HepG2 (cell line): ENCODE results near the gene ADM5. TPM values are rescaled to one million over a fixed set of nuclear protein-coding genes. Genes with fewer than 3 reads are reported as not detected.

Experiments used
- ARHGAP35 ChIP-seq: sonication (generic); formaldehyde crosslinking; IDR thresholded peaks from 2 replicates; pipeline ENCODE4 v1.9.0; 2022; ENCODE audit warnings: mild to moderate bottlenecking, inconsistent platforms, moderate library complexity, missing genetic modification reagents, borderline replicate concordance
- CHD4 ChIP-seq: fragments of 200-600 bp; sonication (generic); IDR thresholded peaks from 2 replicates; pipeline ENCODE4 v1.7.0; 2017; ENCODE audit warnings: mild to moderate bottlenecking, low read length, borderline replicate concordance
- HIVEP1 ChIP-seq: sonication (generic); formaldehyde crosslinking; IDR thresholded peaks from 2 replicates; pipeline ENCODE4 v1.4.0; 2020; ENCODE audit warnings: mild to moderate bottlenecking, missing genetic modification reagents
- KDM2A ChIP-seq: sonication (generic); formaldehyde crosslinking; IDR thresholded peaks from 2 replicates; pipeline ENCODE4 v1.4.0; 2020; ENCODE audit warnings: low read depth, missing genetic modification reagents, borderline replicate concordance
- MLXIP ChIP-seq: sonication (generic); formaldehyde crosslinking; IDR thresholded peaks from 2 replicates; pipeline ENCODE4 v1.9.0; 2021; ENCODE audit warnings: missing genetic modification reagents, borderline replicate concordance
- PPARG ChIP-seq: conservative IDR thresholded peaks from 2 replicates; pipeline ENCODE4 v1.6.1; 2016; ENCODE audit warnings: missing biosample characterization, missing genetic modification reagents
- PRMT3 ChIP-seq: sonication (generic); formaldehyde crosslinking; IDR thresholded peaks from 2 replicates; pipeline ENCODE4 v1.8.1; 2022; ENCODE audit warnings: low read depth, mild to moderate bottlenecking, moderate library complexity, missing genetic modification reagents, borderline replicate concordance
- RBFOX2 ChIP-seq: fragments of 200-400 bp; formaldehyde crosslinking; IDR thresholded peaks from 2 replicates; pipeline ENCODE4 v1.6.1; 2017; ENCODE audit warnings: low read depth, mild to moderate bottlenecking, low read length
- SRSF4 ChIP-seq: fragments of 200-400 bp; formaldehyde crosslinking; IDR thresholded peaks from one replicate; pipeline ENCODE4 v1.6.1; 2018; ENCODE audit warnings: mild to moderate bottlenecking, low read depth, low read length, moderate library complexity; ENCODE audit not compliant: poor library complexity, severe bottlenecking
- THAP8 ChIP-seq: sonication (generic); formaldehyde crosslinking; IDR thresholded peaks from 2 replicates; pipeline ENCODE4 v1.5.1; 2020; ENCODE audit warnings: missing genetic modification reagents, mild to moderate bottlenecking, borderline replicate concordance
- TSC22D2 ChIP-seq: sonication (generic); formaldehyde crosslinking; IDR thresholded peaks from 2 replicates; pipeline ENCODE4 v1.5.1; 2020; ENCODE audit warnings: missing genetic modification reagents, mild to moderate bottlenecking, borderline replicate concordance
- ZBTB44 ChIP-seq: sonication (generic); formaldehyde crosslinking; IDR thresholded peaks from 2 replicates; pipeline ENCODE4 v1.4.0; 2020; ENCODE audit warnings: missing genetic modification reagents
- ZBTB7A ChIP-seq: sonication (generic); formaldehyde crosslinking; IDR thresholded peaks from 2 replicates; pipeline ENCODE4 v1.8.0; 2022; ENCODE audit warnings: mild to moderate bottlenecking, missing genetic modification reagents
- ZFP37 ChIP-seq: sonication (generic); formaldehyde crosslinking; IDR thresholded peaks from 2 replicates; pipeline ENCODE4 v1.4.0; 2020; ENCODE audit warnings: missing genetic modification reagents, borderline replicate concordance
- ZNF124 ChIP-seq: sonication (generic); formaldehyde crosslinking; IDR thresholded peaks from 2 replicates; pipeline ENCODE4 v1.4.0; 2020; ENCODE audit warnings: missing genetic modification reagents
- ZNF276 ChIP-seq: sonication (generic); formaldehyde crosslinking; IDR thresholded peaks from 2 replicates; pipeline ENCODE4 v1.4.0; 2020; ENCODE audit warnings: mild to moderate bottlenecking, low read depth, missing genetic modification reagents
- ZNF607 ChIP-seq: sonication (generic); formaldehyde crosslinking; IDR thresholded peaks from 2 replicates; pipeline ENCODE4 v1.5.1; 2020; ENCODE audit warnings: missing genetic modification reagents, mild to moderate bottlenecking, borderline replicate concordance
- ZNF713 ChIP-seq: sonication (generic); formaldehyde crosslinking; IDR thresholded peaks from 2 replicates; pipeline ENCODE4 v1.4.0; 2020; ENCODE audit warnings: mild to moderate bottlenecking, missing genetic modification reagents
- ZNF850 ChIP-seq: sonication (generic); formaldehyde crosslinking; conservative IDR thresholded peaks from 2 replicates; pipeline ENCODE4 v1.9.0; 2021; ENCODE audit warnings: mild to moderate bottlenecking, missing genetic modification reagents
- polyA plus RNA-seq, 8 experiments: library from polyadenylated mRNA; depleted of rRNA in 3 of 8; stranded (reverse) in 7 of 8; unstranded in 1 of 8; fragments of >200 nt; fragmentation: Illumina TruSeq in 4 of 8; extraction: Trizol in 4 of 8; gene quantifications; 2 replicates each; pipeline versions ENCODE4 v1.2.1 to v1.2.3, GENCODE V29; 2011 to 2016; ENCODE audit warnings: low read depth in 4 of 8, missing spikeins in 1 of 8, mixed read lengths in 1 of 8; ENCODE audit not compliant: insufficient read depth in 1 of 8
- total RNA-seq, 5 experiments: library from RNA; depleted of rRNA; stranded (reverse); fragments of >200 nt; fragmentation: Illumina TruSeq; extraction: Trizol; gene quantifications; 2 replicates each; pipeline ENCODE4 v1.2.3, GENCODE V29; 2016; ENCODE audit warnings: low read depth in 1 of 5

ADM5 gene
- total and polyA plus RNA-seq, 2 of the 13 experiments (the other 11 are each of a cell fraction or from before 2014, with no cell fraction given): 2.7 to 4.1 TPM

GRCh38 chr19:49677231-49677900 lies 12.0 kb upstream of the ADM5 start, which contains the start of gene PRMT1 (continued):
- TF ChIP-seq ZBTB44 (CRISPR knock-in tag) (no peak), PRMT3 (CRISPR knock-in tag) (no peak), MLXIP (no peak), ARHGAP35 (CRISPR knock-in tag) (no peak), ZNF850 (CRISPR knock-in tag) (no peak), THAP8 (CRISPR knock-in tag) (0 out of 2 replicates have a peak, but pooled peaks have one; percentile 65), ZNF124 (CRISPR knock-in tag) (peak; percentile 68; the same call in 1 of the 2 replicates), ZNF276 (CRISPR knock-in tag) (0 out of 2 replicates have a peak, but pooled peaks have one; percentile 47), SRSF4 (no peak), CHD4 (no peak), KDM2A (CRISPR knock-in tag) (peak; percentile 50; the same call in 1 of the 2 replicates), RBFOX2 (peak; percentile 97), ZFP37 (CRISPR knock-in tag) (no peak), TSC22D2 (CRISPR knock-in tag) (no peak; the same call in 1 of the 2 replicates), HIVEP1 (CRISPR knock-in tag) (peak; percentile 85), ZNF607 (CRISPR knock-in tag) (peak; percentile 81; the same call in 1 of the 2 replicates), ZNF713 (CRISPR knock-in tag) (no peak), ZBTB7A (CRISPR knock-in tag) (peak; percentile 84; the same call in 1 of the 2 replicates), PPARG (CRISPR knock-in tag) (peak; percentile 12; the same call in 1 of the 2 replicates)
